ENCODE measurements around the gene NDUFS8. TPM values are rescaled to one million over a fixed set of nuclear protein-coding genes. Genes with fewer than 3 reads are reported as not detected.

Gene NDUFS8
- total and polyA plus RNA-seq, 2 experiments from 2014 or later, result 111 to 286 TPM

DNA sequence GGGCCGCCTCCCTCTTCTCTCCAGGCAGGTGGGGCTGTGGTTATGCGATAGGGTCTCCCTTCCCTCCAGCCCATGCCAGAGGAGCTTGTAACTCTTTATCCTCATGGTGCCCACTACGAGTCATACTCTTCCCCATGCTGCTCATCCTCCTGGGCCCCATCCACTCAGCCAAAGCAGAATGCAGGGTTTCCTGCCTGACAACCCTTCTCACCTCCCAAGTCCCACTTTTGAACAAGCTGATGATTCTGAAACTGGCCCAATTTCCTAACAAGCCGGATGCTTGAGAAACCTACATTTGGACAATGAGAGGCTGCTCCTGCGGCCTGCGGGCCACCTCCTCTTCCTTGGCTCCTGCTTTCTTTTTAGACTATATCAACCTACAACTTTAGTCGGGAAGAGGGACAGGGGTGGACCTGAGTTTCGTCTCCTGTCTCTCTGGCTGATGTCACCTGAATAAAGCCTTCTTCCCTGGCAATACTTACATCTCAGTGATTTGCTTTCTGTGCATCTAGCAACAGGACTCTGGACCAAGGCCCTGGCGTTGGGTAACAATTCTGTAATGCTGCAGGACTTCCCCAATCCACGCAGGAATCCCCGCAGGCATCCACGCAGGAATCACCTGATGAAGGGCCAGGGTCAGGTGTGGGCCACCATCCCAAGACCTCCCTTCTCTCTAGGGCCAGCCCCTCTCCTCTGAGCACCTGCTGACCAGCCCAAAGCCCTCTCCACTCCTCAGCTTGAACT, 1.5 kb upstream of the NDUFS8 start:
- peaks cover 19% of the 10 kb centered on the region for H3K79me2 ChIP-seq
- no peak overlapping the region for H3K27ac ChIP-seq
- peaks cover 13% of the 10 kb centered on the region for H3K4me1 ChIP-seq (ENCODE audit: insufficient read depth)
- 95% methylated on average over 12 of the region's 12 CpGs for WGBS (ENCODE audit: low lambda C conversion rate, missing lambda C conversion rate)
- no peaks in the 10 kb centered on the region for H3K9me3 ChIP-seq (ENCODE audit: low read depth)
- H3K4me3 ChIP-seq, result no peak overlapping the region
- DNase-seq (ENCODE audit: low spot score), result no peak
- H3K4me2 ChIP-seq, result peak overlapping the region; percentile 72
- TF ChIP-seq EZH2 (IDR thresholded peaks at IDR 0.05; ENCODE audit: borderline replicate concordance) (no peak), EZH2phosphoT487 (IDR thresholded peaks at IDR 0.05; ENCODE audit: low read depth, severe bottlenecking, unreplicated experiment) (no peak)
- TF ChIP-seq, protein P1, sequence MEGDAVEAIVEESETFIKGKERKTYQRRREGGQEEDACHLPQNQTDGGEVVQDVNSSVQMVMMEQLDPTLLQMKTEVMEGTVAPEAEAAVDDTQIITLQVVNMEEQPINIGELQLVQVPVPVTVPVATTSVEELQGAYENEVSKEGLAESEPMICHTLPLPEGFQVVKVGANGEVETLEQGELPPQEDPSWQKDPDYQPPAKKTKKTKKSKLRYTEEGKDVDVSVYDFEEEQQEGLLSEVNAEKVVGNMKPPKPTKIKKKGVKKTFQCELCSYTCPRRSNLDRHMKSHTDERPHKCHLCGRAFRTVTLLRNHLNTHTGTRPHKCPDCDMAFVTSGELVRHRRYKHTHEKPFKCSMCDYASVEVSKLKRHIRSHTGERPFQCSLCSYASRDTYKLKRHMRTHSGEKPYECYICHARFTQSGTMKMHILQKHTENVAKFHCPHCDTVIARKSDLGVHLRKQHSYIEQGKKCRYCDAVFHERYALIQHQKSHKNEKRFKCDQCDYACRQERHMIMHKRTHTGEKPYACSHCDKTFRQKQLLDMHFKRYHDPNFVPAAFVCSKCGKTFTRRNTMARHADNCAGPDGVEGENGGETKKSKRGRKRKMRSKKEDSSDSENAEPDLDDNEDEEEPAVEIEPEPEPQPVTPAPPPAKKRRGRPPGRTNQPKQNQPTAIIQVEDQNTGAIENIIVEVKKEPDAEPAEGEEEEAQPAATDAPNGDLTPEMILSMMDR (IDR thresholded peaks at IDR 0.05; ENCODE audit: poor library complexity), result no peak
- no peaks in the 10 kb centered on the region for H3K27me3 ChIP-seq
- H3K36me3 ChIP-seq (replicated peaks; ENCODE audit: insufficient read depth, low read depth), result no peaks in the 10 kb centered on the region
- H2AFZ ChIP-seq, result no peak overlapping the region
- no peaks in the 10 kb centered on the region for H3K9me2 ChIP-seq (replicated peaks; ENCODE audit: insufficient read depth)
- no peaks in the 10 kb centered on the region for H4K20me1 ChIP-seq (ENCODE audit: insufficient read depth, poor library complexity, severe bottlenecking)

DNA sequence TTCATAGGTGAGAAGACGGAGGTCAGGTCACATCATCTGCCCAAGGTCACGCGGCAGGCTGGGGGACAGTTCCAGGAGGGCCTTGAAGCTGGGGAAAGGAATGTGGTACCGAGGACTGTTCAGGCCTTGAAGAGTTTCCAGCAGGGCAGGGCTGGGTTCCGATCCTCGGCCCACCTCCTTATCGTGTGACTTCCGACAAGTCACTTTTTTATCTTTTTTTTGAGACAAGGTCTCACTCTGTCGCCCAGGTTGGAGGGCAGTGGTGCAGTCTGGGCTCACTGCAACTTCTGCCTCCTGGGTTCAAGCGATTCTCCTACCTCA, 623 bp downstream of the NDUFS8 start:
- H2AFZ ChIP-seq, result peak overlapping the region; percentile 87
- H3K9me3 ChIP-seq (ENCODE audit: low read depth), result no peaks in the 10 kb centered on the region
- H3K4me2 ChIP-seq, result peak overlapping the region; percentile 95
- peak overlapping the region; percentile 48 for H3K4me3 ChIP-seq
- no peak for TF ChIP-seq EZH2 (IDR thresholded peaks at IDR 0.05; ENCODE audit: borderline replicate concordance)
- TF ChIP-seq EZH2phosphoT487 (IDR thresholded peaks at IDR 0.05; ENCODE audit: low read depth, severe bottlenecking, unreplicated experiment), result no peak
- TF ChIP-seq, protein P1 (IDR thresholded peaks at IDR 0.05; ENCODE audit: poor library complexity), result no peak
- H3K27ac ChIP-seq, result peak overlapping the region; percentile 65
- H4K20me1 ChIP-seq (ENCODE audit: insufficient read depth, poor library complexity, severe bottlenecking), result no peaks in the 10 kb centered on the region
- H3K9me2 ChIP-seq (replicated peaks; ENCODE audit: insufficient read depth), result no peaks in the 10 kb centered on the region
- WGBS (ENCODE audit: low lambda C conversion rate, missing lambda C conversion rate), result 21% methylated on average over 10 of the region's 10 CpGs
- no peaks in the 10 kb centered on the region for H3K36me3 ChIP-seq (replicated peaks; ENCODE audit: insufficient read depth, low read depth)
- H3K79me2 ChIP-seq, result peaks cover 19% of the 10 kb centered on the region
- H3K4me1 ChIP-seq (ENCODE audit: insufficient read depth), result peaks cover 13% of the 10 kb centered on the region
- no peak for DNase-seq (ENCODE audit: low spot score)
- no peaks in the 10 kb centered on the region for H3K27me3 ChIP-seq

DNA sequence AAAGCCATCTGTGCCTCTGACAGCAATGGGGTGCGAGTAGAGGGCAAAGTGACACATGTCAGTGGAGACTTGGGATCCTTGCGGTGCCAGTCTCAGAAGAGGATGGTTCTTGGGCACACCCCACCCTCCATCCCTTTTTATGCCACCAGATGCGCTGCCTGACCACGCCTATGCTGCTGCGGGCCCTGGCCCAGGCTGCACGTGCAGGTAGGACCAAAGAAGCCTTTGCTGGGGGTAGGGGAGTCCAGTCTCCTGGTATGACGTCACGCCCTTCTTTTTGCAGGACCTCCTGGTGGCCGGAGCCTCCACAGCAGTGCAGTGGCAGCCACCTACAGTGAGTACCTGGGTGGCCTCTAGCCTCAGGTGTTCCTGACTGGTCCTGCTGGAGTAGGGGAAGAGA, 1.5 kb downstream of the NDUFS8 start:
- Histone ChIP-seq H2AFZ (no peak overlapping the region), H3K79me2 (peaks cover 19% of the 10 kb centered on the region), H3K27me3 (no peaks in the 10 kb centered on the region), H3K9me3 (ENCODE audit: low read depth) (no peaks in the 10 kb centered on the region), H3K36me3 (replicated peaks; ENCODE audit: insufficient read depth, low read depth) (no peaks in the 10 kb centered on the region), H3K27ac (no peak overlapping the region), H4K20me1 (ENCODE audit: insufficient read depth, poor library complexity, severe bottlenecking) (no peaks in the 10 kb centered on the region), H3K4me3 (no peak overlapping the region), H3K4me1 (ENCODE audit: insufficient read depth) (peaks cover 13% of the 10 kb centered on the region), H3K9me2 (replicated peaks; ENCODE audit: insufficient read depth) (no peaks in the 10 kb centered on the region), H3K4me2 (peak overlapping the region; percentile 95)
- TF ChIP-seq EZH2phosphoT487 (IDR thresholded peaks at IDR 0.05; ENCODE audit: low read depth, severe bottlenecking, unreplicated experiment) (no peak), EZH2 (IDR thresholded peaks at IDR 0.05; ENCODE audit: borderline replicate concordance) (no peak)
- TF ChIP-seq, protein P1 (IDR thresholded peaks at IDR 0.05; ENCODE audit: poor library complexity), result no peak
- no peak for DNase-seq (ENCODE audit: low spot score)
- WGBS (ENCODE audit: low lambda C conversion rate, missing lambda C conversion rate), result 86% methylated on average over 9 of the region's 9 CpGs
